Stimulated activated CD8-positive, alpha-beta memory T cell treated with anti-CD3 and anti-CD28 coated beads, Interleukin-4, amount 100 ng/mL, for 24 hours (primary cell): ENCODE results near the gene TRPM2.
"Not testable (repeated sequence)": the region's sequence is repeated elsewhere in the genome, so short reads cannot be mapped to it uniquely, and the experiment has no call there.

Experiments
- DNase-seq: peaks from one replicate; pipeline ENCODE4 v3.0.0-alpha.2; 2020; ENCODE audit warnings: low read depth

Gene TRPM2

DNA sequence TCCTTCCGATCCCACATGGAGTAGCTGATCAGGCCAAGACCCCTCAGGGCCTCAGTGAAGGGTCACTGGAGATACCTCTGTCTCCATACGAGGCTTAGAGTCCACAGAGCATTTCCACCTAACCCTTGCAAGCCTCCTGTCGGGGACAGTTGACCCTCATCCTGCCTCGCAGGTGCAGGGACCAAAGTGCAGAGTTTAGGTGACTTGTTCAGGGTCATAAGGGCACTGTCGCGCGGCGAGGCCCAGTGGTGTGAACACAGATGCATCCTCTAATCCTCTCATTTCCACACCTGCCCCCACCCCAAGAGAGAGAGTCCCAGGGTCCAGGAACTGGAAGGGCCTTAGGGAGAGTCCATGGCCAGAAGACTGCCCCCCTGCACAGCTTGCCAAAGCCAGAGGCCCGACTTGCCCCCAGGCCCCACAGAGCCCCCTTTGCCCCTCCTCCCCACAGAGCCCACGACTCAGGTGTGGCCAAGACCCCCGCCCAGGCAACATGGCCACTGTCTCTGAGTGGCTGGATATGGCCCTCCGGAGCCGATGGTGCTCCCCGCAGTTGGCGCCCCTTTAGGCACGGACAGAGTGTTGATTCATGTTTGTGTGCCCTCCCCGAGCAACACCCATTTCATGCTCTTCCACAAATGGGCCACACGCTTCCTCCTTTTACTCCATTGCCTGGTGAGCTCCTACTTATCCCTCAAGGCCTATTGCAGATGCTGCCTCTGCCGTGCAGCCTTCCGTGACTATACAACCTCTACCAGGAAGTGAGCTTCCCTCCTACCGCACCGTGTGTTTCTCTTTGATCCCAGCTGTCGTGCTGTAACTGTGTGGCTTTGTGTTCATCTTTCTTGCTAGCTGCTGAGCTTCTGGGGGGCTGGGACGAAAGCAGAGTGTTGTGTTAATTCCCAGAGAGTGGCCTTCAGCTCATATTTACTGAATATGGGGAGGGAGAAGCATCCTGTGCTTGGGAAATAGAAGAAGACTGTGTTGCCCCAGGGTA lies 1.7 kb downstream of the TRPM2 start:
- DNase-seq: no peak

- DNase-seq: no peak
Measured at GRCh38 chr21:44356160-44356559, 2.7 kb downstream of the TRPM2 start.

DNA sequence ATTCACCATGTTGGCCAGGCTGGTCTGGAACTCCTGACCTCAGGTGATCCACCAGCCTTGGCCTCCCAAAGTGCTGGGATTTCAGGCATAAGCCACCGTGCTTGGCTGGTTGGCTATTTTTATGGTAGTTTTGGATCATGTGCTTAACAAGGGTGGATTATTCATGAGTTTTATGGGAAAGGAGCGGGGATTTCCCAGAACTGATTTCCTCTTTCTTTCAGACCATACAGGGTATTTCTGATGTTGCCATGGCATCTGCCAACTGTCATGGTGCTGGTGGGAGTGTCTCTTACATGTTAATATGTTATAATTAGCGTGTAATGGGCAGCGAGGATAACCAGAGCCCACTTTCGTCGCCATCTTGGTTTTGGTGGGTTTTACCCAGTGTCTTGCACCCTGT lies 3.2 kb downstream of the TRPM2 start:
- no peak for DNase-seq

- DNase-seq: no peak
Measured at GRCh38 chr21:44357064-44357837, 3.8 kb downstream of the TRPM2 start.

DNA sequence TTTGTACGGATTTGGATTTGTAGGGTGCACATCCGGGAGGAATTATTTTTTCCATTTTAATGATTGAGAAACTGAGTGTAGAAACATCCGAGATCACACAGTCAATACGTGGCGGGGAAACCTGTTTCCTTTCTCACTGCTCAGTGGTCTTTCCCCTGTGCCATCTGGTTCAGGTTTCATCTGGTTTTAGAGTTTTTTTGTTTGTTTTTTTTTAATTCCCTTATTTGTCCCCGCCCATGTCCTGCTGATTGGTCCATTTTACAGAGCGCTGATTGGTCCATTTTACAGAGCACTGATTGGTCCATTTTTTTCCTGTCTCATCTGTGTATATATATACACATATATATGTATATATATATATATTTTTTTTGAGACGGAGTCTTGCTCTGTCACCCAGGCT lies 6.0 kb downstream of the TRPM2 start:
- DNase-seq: no peak

GRCh38 chr21:44360159-44360558 lies 6.7 kb downstream of the TRPM2 start:
- no peak for DNase-seq

- DNase-seq: not testable (repeated sequence)
Measured at GRCh38 chr21:44361903-44362302, 8.5 kb downstream of the TRPM2 start.

DNA sequence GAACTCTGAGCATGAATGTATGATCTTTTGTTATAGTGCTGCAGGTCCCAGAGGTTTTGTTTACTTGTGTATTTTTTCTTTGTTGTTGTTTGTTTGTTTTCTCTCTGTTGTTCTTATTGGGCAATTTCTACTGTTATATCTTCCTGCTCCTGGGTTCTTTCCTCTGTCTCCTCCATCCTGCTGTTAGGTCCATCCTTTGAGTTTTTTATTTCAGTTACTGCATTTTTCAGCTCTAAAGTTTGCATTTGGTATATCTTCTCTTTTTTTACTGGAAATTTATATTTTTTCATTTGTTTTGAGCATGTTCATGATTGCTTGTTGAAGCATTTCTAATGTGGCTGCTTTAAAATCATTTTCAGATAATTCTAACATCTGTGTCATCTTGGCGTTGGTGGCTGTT lies 9.9 kb downstream of the TRPM2 start:
- DNase-seq: no peak

- DNase-seq: no peak
Measured at GRCh38 chr21:44364151-44365053, 11.0 kb downstream of the TRPM2 start.

DNA sequence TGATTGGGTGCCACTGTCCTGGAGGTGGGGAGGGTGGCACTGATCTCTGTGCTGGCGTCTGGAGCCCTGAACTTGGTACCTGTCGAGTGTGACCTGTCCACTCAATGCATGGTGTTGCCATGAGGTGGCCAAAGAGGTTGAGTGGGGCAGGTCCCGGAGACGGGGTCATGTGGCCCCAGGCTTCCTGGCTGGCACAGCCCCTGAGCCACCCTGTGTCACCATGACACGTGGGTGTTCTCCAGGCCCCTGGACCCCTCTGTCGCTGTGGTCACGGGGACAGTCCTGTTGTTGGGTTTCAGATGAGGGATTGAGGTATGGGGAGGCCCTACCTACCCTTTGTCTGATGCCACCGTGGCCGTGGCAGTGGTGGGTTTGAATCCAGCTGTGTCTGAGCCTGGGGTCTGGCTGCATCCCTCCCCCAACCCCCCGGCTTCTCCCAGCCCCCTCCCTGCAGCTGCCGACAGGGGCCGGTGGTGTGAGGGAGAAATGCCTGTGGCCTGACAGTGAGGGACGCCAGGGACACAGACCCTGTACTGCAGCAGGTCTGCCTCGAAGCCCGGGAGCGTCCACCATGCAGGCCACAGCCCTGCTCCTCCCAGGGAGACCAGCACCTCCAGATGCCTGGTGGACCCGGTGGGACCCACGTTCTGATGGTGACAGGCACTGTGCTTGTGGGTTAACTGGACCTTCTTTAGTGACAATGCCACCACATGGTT lies 12.0 kb downstream of the TRPM2 start:
- no peak for DNase-seq

- DNase-seq: no peak
Measured at GRCh38 chr21:44365967-44366585, 12.7 kb downstream of the TRPM2 start.

DNA sequence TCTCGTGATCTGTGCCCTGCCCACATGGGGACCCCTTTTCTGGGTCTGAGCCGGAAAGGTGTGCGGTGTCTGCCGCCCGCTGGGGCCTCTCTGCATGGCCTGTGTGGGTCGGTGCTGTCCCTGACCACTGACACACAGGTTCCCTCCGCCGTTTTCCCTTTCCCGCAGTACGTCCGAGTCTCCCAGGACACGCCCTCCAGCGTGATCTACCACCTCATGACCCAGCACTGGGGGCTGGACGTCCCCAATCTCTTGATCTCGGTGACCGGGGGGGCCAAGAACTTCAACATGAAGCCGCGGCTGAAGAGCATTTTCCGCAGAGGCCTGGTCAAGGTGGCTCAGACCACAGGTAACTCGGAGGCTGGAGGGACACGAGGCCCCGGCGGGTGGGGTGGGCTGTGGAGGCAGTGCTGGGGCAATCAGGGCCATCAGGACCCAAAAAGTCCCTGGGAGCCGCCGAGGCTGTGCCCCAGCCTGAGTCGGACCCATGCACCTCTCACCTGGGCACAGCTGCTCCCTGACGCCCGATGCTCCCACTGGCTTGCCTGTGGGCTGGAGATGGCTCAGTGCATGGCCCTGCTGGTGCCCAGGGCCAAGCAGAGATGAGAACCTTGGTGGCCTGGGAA lies 13.3 kb downstream of the TRPM2 start:
- no peak for DNase-seq

GRCh38 chr21:44368711-44369446 lies 15.5 kb downstream of the TRPM2 start:
- DNase-seq: no peak

DNA sequence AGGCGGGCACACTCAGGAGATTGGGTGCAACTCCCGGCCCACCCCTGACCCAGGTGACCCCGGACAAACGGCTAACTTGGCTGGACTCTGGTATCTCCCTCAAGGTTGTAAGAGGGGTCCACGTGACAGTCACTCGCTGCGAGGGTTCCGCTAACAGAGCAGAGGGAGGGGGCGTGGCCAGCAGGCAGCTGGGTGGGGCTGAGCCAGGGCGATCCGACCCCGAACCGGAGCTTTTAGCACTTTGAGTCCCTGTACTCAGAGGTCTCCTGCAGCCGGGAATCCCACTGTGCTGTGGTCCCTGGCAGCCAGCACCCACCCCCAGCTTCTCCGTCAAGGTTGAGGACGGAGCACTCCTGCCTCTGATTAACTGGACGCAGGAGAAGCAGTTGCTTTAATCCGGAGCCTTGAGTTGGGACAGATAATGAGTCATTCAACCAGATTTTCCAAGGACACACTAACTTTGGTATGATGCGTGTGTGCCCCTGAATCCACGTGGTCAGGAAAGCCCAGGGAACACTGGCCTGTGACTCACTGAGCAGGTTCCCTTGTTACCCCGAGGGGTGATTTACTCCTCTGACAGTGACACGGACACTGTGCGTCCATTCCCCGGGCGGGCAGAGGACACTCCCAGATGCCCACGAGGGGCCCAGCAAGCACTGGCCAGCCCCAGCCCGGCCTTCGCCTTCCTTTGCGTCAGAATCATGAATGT lies 16.8 kb downstream of the TRPM2 start:
- DNase-seq: no peak

- no peak for DNase-seq
Measured at GRCh38 chr21:44370786-44371410, 17.5 kb downstream of the TRPM2 start.

DNA sequence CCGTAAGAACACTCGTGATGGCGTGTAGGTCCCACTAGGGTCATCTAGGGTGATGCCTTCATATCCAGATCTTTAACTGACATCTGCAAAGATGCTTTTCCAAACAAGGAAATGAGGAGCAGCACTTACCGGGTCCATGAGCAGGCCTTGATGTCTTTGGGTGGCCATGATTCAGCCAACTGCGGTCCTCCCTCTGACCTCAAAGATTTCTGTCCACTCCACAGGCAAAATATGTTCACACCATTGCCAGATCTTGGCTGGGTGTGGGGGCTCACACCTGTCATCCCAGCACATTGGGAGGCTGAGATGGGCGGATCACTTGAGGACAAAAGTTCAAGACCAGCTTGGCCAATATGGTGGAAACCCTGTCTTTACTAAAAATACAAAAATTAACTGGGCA lies 18.2 kb downstream of the TRPM2 start:
- no peak for DNase-seq

GRCh38 chr21:44372616-44373015 lies 19.2 kb downstream of the TRPM2 start:
- no peak for DNase-seq

- no peak for DNase-seq
Measured at GRCh38 chr21:44374601-44375280, 21.3 kb downstream of the TRPM2 start.
